Testis (tissue), 3 donors: ENCODE results near the gene POLE2. TPM values are rescaled to one million over a fixed set of nuclear protein-coding genes. Genes with fewer than 3 reads are reported as not detected.
A peak's percentile ranks its signal among the peaks of the same experiment; 100 is the strongest.
"Not testable (repeated sequence)": the region's sequence is repeated elsewhere in the genome, so short reads cannot be mapped to it uniquely, and the experiment has no call there.

Experiments used
- DNase-seq: peaks from one replicate; pipeline ENCODE4 v3.0.0-alpha.2; 2019
- H3K27ac ChIP-seq, 2 donors: fragments of 200-600 bp; sonication (generic); one replicate each; pipeline ENCODE4 v1.5.1; 2019
- H3K27me3 ChIP-seq: fragments of 200-600 bp; sonication (generic); one replicate; pipeline ENCODE4 v1.5.1; 2019
- H3K36me3 ChIP-seq: fragments of 200-600 bp; sonication (generic); one replicate; pipeline ENCODE4 v1.5.1; 2017; ENCODE audit warnings: low read depth; ENCODE audit errors: missing control alignments
- H3K4me1 ChIP-seq: fragments of 200-600 bp; sonication (generic); one replicate; pipeline ENCODE4 v1.5.1; 2019
- H3K4me3 ChIP-seq, 2 donors: fragments of 200-600 bp; sonication (generic); one replicate each; pipeline ENCODE4 v1.5.1; 2017 to 2019
- H3K9me3 ChIP-seq: fragments of 200-600 bp; sonication (generic); one replicate; pipeline ENCODE4 v1.5.1; 2017
- POLR2A ChIP-seq: fragments of 450-650 bp; IDR thresholded peaks from one replicate; pipeline ENCODE4 v1.6.1; 2017; ENCODE audit warnings: antibody characterized with exemption, mild to moderate bottlenecking, moderate library complexity
- WGBS, 2 donors: methylation state at CpG; one replicate each; pipeline ENCODE4 v1.1.5; 2018; 5-methylcytosine and 5-hydroxymethylcytosine counted together
- intact Hi-C: fragments of 100-400 bp; cut with DNase I; formaldehyde crosslinking; loops from one replicate; pipeline ENCODE4 v1.15.1; 2023; ENCODE audit warnings: low total_unique reads
- polyA plus RNA-seq: library from polyadenylated mRNA; stranded (reverse); fragments of 350-450 nt; fragmentation: Illumina TruSeq; extraction: RNeasy Lipid Tissue Mini Kit (QIAGEN cat#74804); gene quantifications from one replicate; pipeline ENCODE4 v1.2.3, GENCODE V29; 2014; ENCODE audit warnings: low read depth, low replicate concordance; ENCODE audit not compliant: insufficient read depth
- total RNA-seq, 2 donors: library from RNA; depleted of rRNA; stranded (reverse); fragments of >200 nt; gene quantifications; one replicate each; pipeline ENCODE4 v1.2.3, GENCODE V29; 2016
- TF ChIP-seq, protein P1 (sequence below), 3 experiments: fragments of 450-650 bp in 2 of 3; fragments of 200-600 bp in 1 of 3; sonication (generic) in 1 of 3; IDR thresholded peaks; one replicate each; pipeline ENCODE4 v1.5.1; 2016 to 2019; ENCODE audit warnings: antibody characterized with exemption in 3 of 3, mild to moderate bottlenecking in 2 of 3, moderate library complexity in 1 of 3

POLE2 gene
- total and polyA plus RNA-seq, 3 donors from 2014 or later: 8.2 to 13.4 (median 9.0) TPM

DNA sequence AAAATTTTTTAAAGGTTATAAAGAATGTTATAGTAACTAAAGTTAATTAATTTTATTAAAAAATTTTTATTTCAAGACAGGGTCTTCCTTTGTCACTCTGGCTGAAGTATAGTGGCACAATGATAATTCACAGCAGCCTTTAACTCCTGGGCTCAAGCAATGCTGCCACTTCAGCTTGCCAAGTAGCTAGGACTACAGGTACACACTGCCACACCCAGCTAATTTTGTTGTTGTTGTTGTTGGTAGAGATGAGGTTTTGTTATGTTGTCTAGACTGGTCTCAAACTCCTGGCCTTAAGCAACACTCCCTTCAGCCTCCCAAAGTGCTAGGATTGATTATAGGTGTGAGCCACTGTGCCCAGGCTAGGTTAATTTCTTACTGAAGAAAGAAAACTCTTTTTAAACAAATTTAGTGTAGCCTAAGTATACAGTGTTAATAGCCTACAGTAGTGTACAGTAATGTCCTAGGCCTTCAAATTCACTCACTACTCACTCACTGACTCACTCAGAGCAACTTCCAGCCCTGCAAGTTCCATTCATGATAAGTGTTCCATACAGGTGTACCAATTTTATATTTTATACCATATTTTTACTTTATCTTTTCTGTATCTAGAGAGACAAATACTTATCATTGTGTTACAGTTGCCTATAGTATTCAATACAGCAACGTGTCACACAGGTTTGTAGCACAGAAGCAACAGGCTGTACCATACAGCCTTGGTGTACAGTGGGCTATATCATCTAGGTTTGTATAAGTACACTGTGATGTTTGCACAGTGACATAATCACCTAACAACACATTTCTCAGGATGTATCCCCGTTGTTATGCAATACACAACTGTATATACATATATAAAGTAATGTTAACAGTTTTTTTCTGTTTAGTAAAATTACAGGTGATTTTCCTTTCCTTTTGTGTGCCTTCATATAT, 28.2 kb downstream of the POLE2 start:
- no peaks in the 10 kb centered on the region for H3K36me3 ChIP-seq
- H3K27ac ChIP-seq: no peak overlapping the region
- DNase-seq: no peak
- WGBS, 2 donors: 88 to 96% methylated on average over 2 of the region's 2 CpGs
- TF ChIP-seq, protein P1, sequence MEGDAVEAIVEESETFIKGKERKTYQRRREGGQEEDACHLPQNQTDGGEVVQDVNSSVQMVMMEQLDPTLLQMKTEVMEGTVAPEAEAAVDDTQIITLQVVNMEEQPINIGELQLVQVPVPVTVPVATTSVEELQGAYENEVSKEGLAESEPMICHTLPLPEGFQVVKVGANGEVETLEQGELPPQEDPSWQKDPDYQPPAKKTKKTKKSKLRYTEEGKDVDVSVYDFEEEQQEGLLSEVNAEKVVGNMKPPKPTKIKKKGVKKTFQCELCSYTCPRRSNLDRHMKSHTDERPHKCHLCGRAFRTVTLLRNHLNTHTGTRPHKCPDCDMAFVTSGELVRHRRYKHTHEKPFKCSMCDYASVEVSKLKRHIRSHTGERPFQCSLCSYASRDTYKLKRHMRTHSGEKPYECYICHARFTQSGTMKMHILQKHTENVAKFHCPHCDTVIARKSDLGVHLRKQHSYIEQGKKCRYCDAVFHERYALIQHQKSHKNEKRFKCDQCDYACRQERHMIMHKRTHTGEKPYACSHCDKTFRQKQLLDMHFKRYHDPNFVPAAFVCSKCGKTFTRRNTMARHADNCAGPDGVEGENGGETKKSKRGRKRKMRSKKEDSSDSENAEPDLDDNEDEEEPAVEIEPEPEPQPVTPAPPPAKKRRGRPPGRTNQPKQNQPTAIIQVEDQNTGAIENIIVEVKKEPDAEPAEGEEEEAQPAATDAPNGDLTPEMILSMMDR (IDR thresholded peaks at IDR 0.05): no peak
- no peak for TF ChIP-seq POLR2A
- intact Hi-C loops: no loop called here
- no peaks in the 10 kb centered on the region for H3K9me3 ChIP-seq
- no peak overlapping the region for H3K4me3 ChIP-seq
- no peaks in the 10 kb centered on the region for H3K27me3 ChIP-seq
- H3K4me1 ChIP-seq: no peaks in the 10 kb centered on the region

DNA sequence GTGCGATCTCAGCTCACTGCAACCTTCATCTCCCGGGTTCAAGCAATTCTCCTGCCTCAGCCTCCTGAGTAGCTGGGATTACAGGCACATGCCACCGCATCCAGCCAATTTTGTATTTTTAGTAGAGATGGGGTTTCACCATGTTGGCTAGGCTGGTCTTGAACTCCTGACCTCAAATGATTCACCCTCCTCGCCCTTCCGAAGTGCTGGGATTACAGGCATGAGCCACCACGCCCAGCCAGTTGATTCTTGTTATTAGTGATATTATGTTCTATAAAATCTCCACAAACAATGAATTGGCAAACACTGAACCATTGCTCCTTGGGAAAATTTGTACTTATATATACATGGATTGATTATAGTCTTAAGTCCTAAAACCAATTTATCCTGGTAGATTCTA, 30.5 kb downstream of the POLE2 start:
- H3K36me3 ChIP-seq, H3K9me3 ChIP-seq, H3K27ac ChIP-seq, H3K27me3 ChIP-seq, DNase-seq, intact Hi-C loops, H3K4me1 ChIP-seq, H3K4me3 ChIP-seq: not testable (repeated sequence)
- 95 to 97% methylated on average over 6 of the region's 6 CpGs for WGBS, 2 donors

DNA sequence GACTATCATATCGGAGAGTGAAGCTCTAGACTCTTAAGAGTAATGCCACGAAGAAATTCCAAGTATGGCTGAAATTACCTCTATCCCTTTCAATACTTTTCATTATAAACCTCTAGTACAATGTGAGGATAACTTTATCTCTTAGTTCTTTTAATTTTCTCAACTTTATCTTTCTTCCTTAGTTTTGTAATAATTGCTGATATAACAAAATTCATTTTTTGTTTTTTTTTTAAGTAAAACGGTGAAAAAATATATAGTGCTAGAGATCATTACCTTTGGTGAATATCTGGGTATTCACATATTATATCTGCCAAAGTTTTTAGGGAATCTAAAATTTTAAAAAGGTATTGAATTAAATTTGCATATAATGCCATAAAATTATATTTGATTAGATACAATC, 33.5 kb downstream of the POLE2 start:
- no peak overlapping the region for H3K27ac ChIP-seq
- TF ChIP-seq, protein P1 (IDR thresholded peaks at IDR 0.05): no peak
- TF ChIP-seq POLR2A: no peak
- no peak overlapping the region for H3K4me3 ChIP-seq
- H3K27me3 ChIP-seq: no peaks in the 10 kb centered on the region
- no peaks in the 10 kb centered on the region for H3K36me3 ChIP-seq
- H3K4me1 ChIP-seq: no peaks in the 10 kb centered on the region
- 92 to 95% methylated on average over 3 of the region's 3 CpGs for WGBS, 2 donors
- DNase-seq: no peak
- intact Hi-C loops: no loop called here
- H3K9me3 ChIP-seq: no peaks in the 10 kb centered on the region

DNA sequence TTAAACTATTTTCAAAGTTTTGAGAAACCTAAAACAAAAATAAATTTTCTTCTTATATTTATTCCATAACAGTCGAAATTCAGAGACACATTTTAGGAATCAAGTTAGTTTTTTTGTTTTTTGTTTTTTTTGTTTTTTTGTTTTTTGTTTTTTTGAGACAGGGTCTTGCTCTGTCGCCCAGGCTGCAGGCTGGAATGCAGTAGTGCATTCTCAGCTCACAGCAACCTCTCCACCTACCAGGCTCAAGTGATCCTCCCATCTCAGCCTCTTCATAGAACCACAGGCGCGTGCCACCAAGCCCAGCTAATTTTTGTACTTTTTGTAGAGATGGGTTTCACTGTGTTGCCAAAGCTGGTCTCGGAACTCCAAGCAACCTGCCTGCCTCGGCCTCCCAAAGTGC, 34.5 kb downstream of the POLE2 start:
- Histone ChIP-seq H3K9me3 (no peaks in the 10 kb centered on the region), H3K27ac (no peak overlapping the region), H3K27me3 (no peaks in the 10 kb centered on the region), H3K4me1 (no peaks in the 10 kb centered on the region), H3K36me3 (no peaks in the 10 kb centered on the region), H3K4me3 (no peak overlapping the region)
- 95 to 97% methylated on average over 6 of the region's 6 CpGs for WGBS, 2 donors
- TF ChIP-seq, protein P1 (IDR thresholded peaks at IDR 0.05): no peak
- no peak for TF ChIP-seq POLR2A
- intact Hi-C loops: no loop called here
- no peak for DNase-seq

DNA sequence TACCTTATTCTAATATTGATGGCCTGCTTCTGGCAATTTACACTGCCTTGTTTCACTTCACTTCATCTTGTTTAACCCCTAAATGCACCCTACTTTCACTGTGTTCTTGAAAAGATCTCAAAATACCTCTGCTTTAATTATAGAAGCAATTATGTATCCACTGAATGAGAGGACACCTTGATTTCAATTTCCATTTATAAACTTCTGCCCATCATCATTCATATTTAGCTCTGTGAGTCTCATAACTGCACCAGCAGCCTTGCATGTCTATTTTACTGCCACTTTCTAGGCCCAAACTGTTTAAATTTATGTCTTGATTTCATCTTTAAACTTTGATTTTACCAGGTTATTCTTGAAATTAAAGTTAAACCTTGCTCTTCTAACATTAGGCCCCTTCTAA, 45.9 kb downstream of the POLE2 start:
- Histone ChIP-seq H3K4me1 (peaks cover 20% of the 10 kb centered on the region), H3K9me3 (no peaks in the 10 kb centered on the region), H3K36me3 (no peaks in the 10 kb centered on the region), H3K27ac (peak overlapping the region; percentile 24 to 57), H3K27me3 (no peaks in the 10 kb centered on the region), H3K4me3 (no peak overlapping the region)
- no peak for TF ChIP-seq POLR2A
- no peak for DNase-seq
- intact Hi-C loops: no loop called here

DNA sequence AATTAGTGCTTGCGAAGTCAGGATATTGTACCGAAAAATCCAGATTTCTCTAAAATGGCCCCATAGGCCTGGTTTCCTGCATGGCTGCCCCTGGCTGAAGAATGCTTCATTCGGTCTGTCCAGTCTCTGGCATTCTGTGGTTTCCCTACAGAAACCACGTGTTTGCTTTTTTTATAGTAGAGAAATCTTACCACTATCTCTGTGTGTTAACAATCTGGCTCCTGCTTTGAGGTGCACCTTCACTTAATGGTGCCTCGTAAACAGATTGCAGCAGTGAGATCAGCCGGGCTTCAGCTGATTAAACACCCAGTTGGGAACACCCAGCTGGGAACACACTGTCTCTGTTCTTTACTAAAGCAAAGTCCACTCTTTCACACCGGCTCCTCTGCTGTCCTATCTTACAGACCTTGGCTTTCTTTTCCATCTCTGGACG, 46.3 kb downstream of the POLE2 start:
- DNase-seq: peak; percentile 55
- H3K9me3 ChIP-seq: no peaks in the 10 kb centered on the region
- peak overlapping the region; percentile 24 to 57 for H3K27ac ChIP-seq
- WGBS, 2 donors: 48 to 57% methylated on average over 8 of the region's 8 CpGs
- TF ChIP-seq, protein P1 (IDR thresholded peaks at IDR 0.05): no peak
- TF ChIP-seq POLR2A: no peak
- H3K4me1 ChIP-seq: peaks cover 25% of the 10 kb centered on the region
- no peak overlapping the region for H3K4me3 ChIP-seq
- H3K36me3 ChIP-seq: no peaks in the 10 kb centered on the region
- intact Hi-C loops: no loop called here
- no peaks in the 10 kb centered on the region for H3K27me3 ChIP-seq
